K562 (cell line): ENCODE measurements around the gene FBXW9.

Source experiments
- JUNB ChIP-seq: fragments of 450-650 bp; formaldehyde crosslinking; conservative IDR thresholded peaks from 2 replicates; pipeline ENCODE4 v1.4.0; 2020; ENCODE audit warnings: mild to moderate bottlenecking
- JUND ChIP-seq, 2 experiments: IDR thresholded peaks; 2 replicates in 1 of 2; 3 replicates in 1 of 2; pipeline ENCODE4 v1.6.1; 2011; ENCODE audit warnings: borderline replicate concordance in 2 of 2, low read depth in 2 of 2, low read length in 2 of 2, improper control_type of control experiment in 1 of 2, missing biosample characterization in 1 of 2, missing genetic modification characterization in 1 of 2, missing genetic modification reagents in 1 of 2
- MCM7 ChIP-seq, 2 experiments: fragments of 450-650 bp; IDR thresholded peaks; 2 replicates each; pipeline ENCODE4 v1.6.1; 2016 to 2018
- PHB2 ChIP-seq: fragments of 450-650 bp; IDR thresholded peaks from 2 replicates; pipeline ENCODE4 v1.6.1; 2017; ENCODE audit warnings: low read depth
- POLR2A ChIP-seq: fragments of 450-650 bp; conservative IDR thresholded peaks from 2 replicates; pipeline ENCODE4 v1.6.1; 2016
- TBP ChIP-seq: optimal IDR thresholded peaks from 2 replicates; pipeline ENCODE3; 2011; ENCODE audit warnings: low read depth, low read length, improper control_type of control experiment
- ZC3H11A ChIP-seq: IDR thresholded peaks from 2 replicates; pipeline ENCODE4 v1.6.1; 2012; ENCODE audit warnings: low read depth, low read length, improper control_type of control experiment
- ZZZ3 ChIP-seq: fragments of 450-650 bp; IDR thresholded peaks from 2 replicates; pipeline ENCODE4 v1.6.1; 2016; ENCODE audit warnings: antibody characterized with exemption, mild to moderate bottlenecking, moderate library complexity
- TF ChIP-seq, protein P1 (sequence below), 2 experiments: fragments of 450-650 bp in 1 of 2; sonication (generic) in 1 of 2; formaldehyde crosslinking; conservative IDR thresholded peaks; 2 replicates each; pipeline versions ENCODE4 v1.4.0 to v1.8.1; 2020 to 2022; ENCODE audit warnings: mild to moderate bottlenecking in 1 of 2, missing genetic modification reagents in 1 of 2
- TF ChIP-seq, protein P2 (sequence below), 3 experiments: IDR thresholded peaks in 2 of 3; conservative IDR thresholded peaks in 1 of 3; 2 replicates each; pipeline ENCODE4 v1.5.1; 2011 to 2012; ENCODE audit warnings: low read length in 3 of 3, mild to moderate bottlenecking in 3 of 3, control low read depth in 2 of 3, improper control_type of control experiment in 1 of 3, inconsistent platforms in 1 of 3, low read depth in 1 of 3, mixed read lengths in 1 of 3, moderate library complexity in 1 of 3; ENCODE audit not compliant: insufficient read depth in 2 of 3
- TF ChIP-seq, protein P3 (sequence below): fragments of 450-650 bp; IDR thresholded peaks from 2 replicates; pipeline ENCODE4 v1.7.1; 2018; ENCODE audit warnings: mild to moderate bottlenecking, low read depth; ENCODE audit not compliant: partially characterized antibody
- TF ChIP-seq, protein P4 (sequence below): IDR thresholded peaks from 2 replicates; pipeline ENCODE4 v1.6.1; 2011; ENCODE audit warnings: borderline replicate concordance, low read depth, mild to moderate bottlenecking, moderate library complexity, low read length; ENCODE audit not compliant: insufficient read depth, poor library complexity, severe bottlenecking

DNA sequence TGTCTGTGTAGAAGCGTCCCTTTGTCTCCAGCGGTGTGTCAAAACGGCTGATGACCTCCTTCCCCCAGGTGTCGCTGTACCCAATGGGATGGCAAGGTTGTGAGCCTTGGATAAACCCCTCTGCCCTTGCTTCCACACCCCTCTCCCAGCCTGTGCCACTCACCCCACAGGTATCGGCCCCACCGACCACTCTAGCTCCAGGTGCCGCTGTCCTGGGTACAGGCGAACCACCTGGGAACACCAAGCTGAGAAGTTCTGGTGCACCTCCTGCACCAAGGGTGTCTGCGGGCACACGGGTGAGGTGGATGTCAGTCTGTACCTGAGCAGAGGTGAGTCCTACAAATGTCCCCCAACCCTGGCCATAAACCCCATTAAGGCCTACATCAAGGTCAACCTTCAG is 46.5 kb downstream of the FBXW9 start:
- TF ChIP-seq, protein P1, sequence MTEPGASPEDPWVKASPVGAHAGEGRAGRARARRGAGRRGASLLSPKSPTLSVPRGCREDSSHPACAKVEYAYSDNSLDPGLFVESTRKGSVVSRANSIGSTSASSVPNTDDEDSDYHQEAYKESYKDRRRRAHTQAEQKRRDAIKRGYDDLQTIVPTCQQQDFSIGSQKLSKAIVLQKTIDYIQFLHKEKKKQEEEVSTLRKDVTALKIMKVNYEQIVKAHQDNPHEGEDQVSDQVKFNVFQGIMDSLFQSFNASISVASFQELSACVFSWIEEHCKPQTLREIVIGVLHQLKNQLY (CRISPR knock-in tag; conservative IDR thresholded peaks at IDR 0.05): no peak
- TF ChIP-seq, protein P2, sequence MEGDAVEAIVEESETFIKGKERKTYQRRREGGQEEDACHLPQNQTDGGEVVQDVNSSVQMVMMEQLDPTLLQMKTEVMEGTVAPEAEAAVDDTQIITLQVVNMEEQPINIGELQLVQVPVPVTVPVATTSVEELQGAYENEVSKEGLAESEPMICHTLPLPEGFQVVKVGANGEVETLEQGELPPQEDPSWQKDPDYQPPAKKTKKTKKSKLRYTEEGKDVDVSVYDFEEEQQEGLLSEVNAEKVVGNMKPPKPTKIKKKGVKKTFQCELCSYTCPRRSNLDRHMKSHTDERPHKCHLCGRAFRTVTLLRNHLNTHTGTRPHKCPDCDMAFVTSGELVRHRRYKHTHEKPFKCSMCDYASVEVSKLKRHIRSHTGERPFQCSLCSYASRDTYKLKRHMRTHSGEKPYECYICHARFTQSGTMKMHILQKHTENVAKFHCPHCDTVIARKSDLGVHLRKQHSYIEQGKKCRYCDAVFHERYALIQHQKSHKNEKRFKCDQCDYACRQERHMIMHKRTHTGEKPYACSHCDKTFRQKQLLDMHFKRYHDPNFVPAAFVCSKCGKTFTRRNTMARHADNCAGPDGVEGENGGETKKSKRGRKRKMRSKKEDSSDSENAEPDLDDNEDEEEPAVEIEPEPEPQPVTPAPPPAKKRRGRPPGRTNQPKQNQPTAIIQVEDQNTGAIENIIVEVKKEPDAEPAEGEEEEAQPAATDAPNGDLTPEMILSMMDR (IDR thresholded peaks at IDR 0.05 in 2 of 3, conservative IDR thresholded peaks at IDR 0.05 in 1 of 3; ENCODE audit: insufficient read depth in 2 of 3, low read depth in 1 of 3, low read length in 3 of 3): no peak
- TF ChIP-seq JUNB (CRISPR knock-in tag) (no peak), ZZZ3 (no peak), TBP (no peak), PHB2 (no peak), JUND (IDR thresholded peaks at IDR 0.05; ENCODE audit: borderline replicate concordance, low read depth, low read length) (no peak), JUND (tag; IDR thresholded peaks at IDR 0.05; ENCODE audit: borderline replicate concordance, low read depth, low read length) (no peak), MCM7 (IDR thresholded peaks at IDR 0.05) (no peak), ZC3H11A (no peak), POLR2A (no peak)
- TF ChIP-seq, protein P3, sequence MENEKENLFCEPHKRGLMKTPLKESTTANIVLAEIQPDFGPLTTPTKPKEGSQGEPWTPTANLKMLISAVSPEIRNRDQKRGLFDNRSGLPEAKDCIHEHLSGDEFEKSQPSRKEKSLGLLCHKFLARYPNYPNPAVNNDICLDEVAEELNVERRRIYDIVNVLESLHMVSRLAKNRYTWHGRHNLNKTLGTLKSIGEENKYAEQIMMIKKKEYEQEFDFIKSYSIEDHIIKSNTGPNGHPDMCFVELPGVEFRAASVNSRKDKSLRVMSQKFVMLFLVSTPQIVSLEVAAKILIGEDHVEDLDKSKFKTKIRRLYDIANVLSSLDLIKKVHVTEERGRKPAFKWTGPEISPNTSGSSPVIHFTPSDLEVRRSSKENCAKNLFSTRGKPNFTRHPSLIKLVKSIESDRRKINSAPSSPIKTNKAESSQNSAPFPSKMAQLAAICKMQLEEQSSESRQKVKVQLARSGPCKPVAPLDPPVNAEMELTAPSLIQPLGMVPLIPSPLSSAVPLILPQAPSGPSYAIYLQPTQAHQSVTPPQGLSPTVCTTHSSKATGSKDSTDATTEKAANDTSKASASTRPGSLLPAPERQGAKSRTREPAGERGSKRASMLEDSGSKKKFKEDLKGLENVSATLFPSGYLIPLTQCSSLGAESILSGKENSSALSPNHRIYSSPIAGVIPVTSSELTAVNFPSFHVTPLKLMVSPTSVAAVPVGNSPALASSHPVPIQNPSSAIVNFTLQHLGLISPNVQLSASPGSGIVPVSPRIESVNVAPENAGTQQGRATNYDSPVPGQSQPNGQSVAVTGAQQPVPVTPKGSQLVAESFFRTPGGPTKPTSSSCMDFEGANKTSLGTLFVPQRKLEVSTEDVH: no peak
- TF ChIP-seq, protein P4, sequence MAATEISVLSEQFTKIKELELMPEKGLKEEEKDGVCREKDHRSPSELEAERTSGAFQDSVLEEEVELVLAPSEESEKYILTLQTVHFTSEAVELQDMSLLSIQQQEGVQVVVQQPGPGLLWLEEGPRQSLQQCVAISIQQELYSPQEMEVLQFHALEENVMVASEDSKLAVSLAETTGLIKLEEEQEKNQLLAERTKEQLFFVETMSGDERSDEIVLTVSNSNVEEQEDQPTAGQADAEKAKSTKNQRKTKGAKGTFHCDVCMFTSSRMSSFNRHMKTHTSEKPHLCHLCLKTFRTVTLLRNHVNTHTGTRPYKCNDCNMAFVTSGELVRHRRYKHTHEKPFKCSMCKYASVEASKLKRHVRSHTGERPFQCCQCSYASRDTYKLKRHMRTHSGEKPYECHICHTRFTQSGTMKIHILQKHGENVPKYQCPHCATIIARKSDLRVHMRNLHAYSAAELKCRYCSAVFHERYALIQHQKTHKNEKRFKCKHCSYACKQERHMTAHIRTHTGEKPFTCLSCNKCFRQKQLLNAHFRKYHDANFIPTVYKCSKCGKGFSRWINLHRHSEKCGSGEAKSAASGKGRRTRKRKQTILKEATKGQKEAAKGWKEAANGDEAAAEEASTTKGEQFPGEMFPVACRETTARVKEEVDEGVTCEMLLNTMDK: no peak
